ENCODE results near the gene NDRG2. TPM values are rescaled to one million over a fixed set of nuclear protein-coding genes. Genes with fewer than 3 reads are reported as not detected.

The NDRG2 gene
- total and polyA plus RNA-seq, 2 experiments from 2014 or later: 0.28 to 2.8 TPM

- TF ChIP-seq EZH2phosphoT487 (IDR thresholded peaks at IDR 0.05; ENCODE audit: insufficient read depth, low read depth) (no peak), EZH2 (IDR thresholded peaks at IDR 0.05; ENCODE audit: insufficient read depth, poor library complexity, severe bottlenecking) (no peak)
- Histone ChIP-seq H3K9me3 (ENCODE audit: low read depth) (no peaks in the 10 kb centered on the region), H3K4me1 (ENCODE audit: insufficient read depth) (peaks cover 29% of the 10 kb centered on the region), H3K9ac (peak overlapping the region; percentile 96), H3K79me2 (ENCODE audit: insufficient read depth) (peaks cover 12% of the 10 kb centered on the region), H3K4me3 (peak overlapping the region; percentile 87), H3K36me3 (ENCODE audit: low read depth) (no peaks in the 10 kb centered on the region), H3K9me2 (ENCODE audit: insufficient read depth) (no peaks in the 10 kb centered on the region), H3K27ac (peak overlapping the region; percentile 100; the same call in 1 of the 2 replicates), H4K20me1 (ENCODE audit: insufficient read depth) (no peaks in the 10 kb centered on the region), H3F3A (ENCODE audit: insufficient read depth) (peaks cover 30% of the 10 kb centered on the region), H3K27me3 (replicated peaks; ENCODE audit: insufficient read depth) (no peaks in the 10 kb centered on the region), H2AFZ (peak overlapping the region; percentile 81), H3K4me2 (ENCODE audit: unreplicated experiment) (peak overlapping the region; percentile 99)
- in situ Hi-C loops (cut with MboI): no loop called here
- DNase-seq: peak; percentile 83
- WGBS, 2 experiments (ENCODE audit: low coverage in 1 of 2, low lambda C conversion rate in 2 of 2, missing lambda C conversion rate in 2 of 2): 4 to 5% methylated on average over 43 to 45 of the region's 45 CpGs
These were observed 43.9 kb upstream of the NDRG2 start for GRCh38 chr14:21068521-21069387.

DNA sequence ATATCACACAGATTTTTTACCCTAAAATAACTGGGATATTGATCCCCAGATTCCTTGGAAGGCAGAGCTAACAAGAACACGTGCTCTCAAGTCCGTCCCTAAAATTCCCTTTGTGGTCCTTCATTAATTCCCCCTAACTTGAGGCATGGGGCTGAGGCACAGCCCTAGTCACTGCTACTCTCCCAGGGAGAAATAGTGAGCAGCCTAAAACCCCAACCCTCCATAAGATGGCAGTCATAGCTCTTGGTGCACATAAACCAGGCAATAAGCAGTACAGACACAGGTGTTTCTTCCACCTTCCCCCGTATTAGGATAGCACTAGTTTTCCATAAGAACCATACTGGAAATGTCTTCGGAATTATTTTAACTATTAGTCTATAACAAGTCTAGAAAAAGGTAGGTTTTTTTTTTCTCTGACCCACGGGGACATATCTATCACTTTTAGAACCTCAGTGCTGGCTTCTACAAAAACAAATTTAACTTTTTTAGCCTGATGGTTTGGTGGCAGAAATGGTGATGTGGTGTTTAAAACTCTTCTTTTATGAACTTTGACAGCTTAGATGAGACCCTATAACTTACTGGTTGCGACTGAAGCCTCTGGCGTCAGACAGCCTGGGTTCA, 42.1 kb upstream of the NDRG2 start:
- WGBS, 2 experiments (ENCODE audit: low coverage in 1 of 2, low lambda C conversion rate in 2 of 2, missing lambda C conversion rate in 2 of 2): 59 to 67% methylated on average over 7 of the region's 7 CpGs
- Histone ChIP-seq H2AFZ (no peak overlapping the region), H3F3A (ENCODE audit: insufficient read depth) (peaks cover 21% of the 10 kb centered on the region; the same call in 1 of the 2 replicates), H4K20me1 (ENCODE audit: insufficient read depth) (no peaks in the 10 kb centered on the region), H3K4me3 (no peak overlapping the region), H3K79me2 (ENCODE audit: insufficient read depth) (no peaks in the 10 kb centered on the region), H3K9me2 (ENCODE audit: insufficient read depth) (no peaks in the 10 kb centered on the region), H3K4me2 (ENCODE audit: unreplicated experiment) (no peak overlapping the region), H3K9ac (no peak overlapping the region), H3K27ac (no peak overlapping the region), H3K9me3 (ENCODE audit: low read depth) (no peaks in the 10 kb centered on the region), H3K36me3 (ENCODE audit: low read depth) (no peaks in the 10 kb centered on the region), H3K4me1 (ENCODE audit: insufficient read depth) (peaks cover 27% of the 10 kb centered on the region), H3K27me3 (replicated peaks; ENCODE audit: insufficient read depth) (no peaks in the 10 kb centered on the region)
- TF ChIP-seq EZH2phosphoT487 (IDR thresholded peaks at IDR 0.05; ENCODE audit: insufficient read depth, low read depth): no peak
- TF ChIP-seq EZH2 (IDR thresholded peaks at IDR 0.05; ENCODE audit: insufficient read depth, poor library complexity, severe bottlenecking): no peak
- peak; percentile 23 for DNase-seq
- in situ Hi-C loops (cut with MboI): no loop called here

DNA sequence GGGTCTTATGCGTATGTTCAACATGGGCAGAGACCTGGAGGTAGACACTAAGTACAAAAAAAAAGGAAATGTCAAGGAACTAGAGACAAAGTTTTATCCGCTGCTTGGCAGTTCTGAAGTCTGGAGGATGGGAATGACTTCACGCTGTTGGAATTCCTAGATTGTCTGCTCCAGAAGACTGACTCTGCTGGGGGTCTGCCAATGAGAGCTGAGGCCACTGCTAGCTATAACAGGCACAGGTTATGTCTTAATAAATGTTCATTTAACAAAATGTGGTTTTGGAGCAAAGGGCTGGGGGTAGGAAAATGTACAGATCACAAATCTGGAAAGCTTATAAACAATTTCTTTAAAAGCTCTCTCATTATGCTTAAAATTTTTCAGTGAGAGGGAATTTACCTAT, 38.6 kb upstream of the NDRG2 start:
- no peaks in the 10 kb centered on the region for H3K9me3 ChIP-seq (ENCODE audit: low read depth)
- no peaks in the 10 kb centered on the region for H3K79me2 ChIP-seq (ENCODE audit: insufficient read depth)
- no peak for TF ChIP-seq EZH2phosphoT487 (IDR thresholded peaks at IDR 0.05; ENCODE audit: insufficient read depth, low read depth)
- TF ChIP-seq EZH2 (IDR thresholded peaks at IDR 0.05; ENCODE audit: insufficient read depth, poor library complexity, severe bottlenecking): no peak
- no peaks in the 10 kb centered on the region for H4K20me1 ChIP-seq (ENCODE audit: insufficient read depth)
- peak overlapping the region; percentile 9 for H3K4me2 ChIP-seq (ENCODE audit: unreplicated experiment)
- H3K9ac ChIP-seq: no peak overlapping the region
- peak; percentile 86 for DNase-seq
- no peak overlapping the region for H3K27ac ChIP-seq
- peaks cover 10% of the 10 kb centered on the region; the same call in 1 of the 2 replicates for H3F3A ChIP-seq (ENCODE audit: insufficient read depth)
- no peaks in the 10 kb centered on the region for H3K36me3 ChIP-seq (ENCODE audit: low read depth)
- H2AFZ ChIP-seq: no peak overlapping the region
- peaks cover 23% of the 10 kb centered on the region for H3K4me1 ChIP-seq (ENCODE audit: insufficient read depth)
- H3K27me3 ChIP-seq (replicated peaks; ENCODE audit: insufficient read depth): no peaks in the 10 kb centered on the region
- in situ Hi-C loops (cut with MboI): no loop called here
- no peak overlapping the region for H3K4me3 ChIP-seq
- WGBS, 2 experiments (ENCODE audit: low coverage in 1 of 2, low lambda C conversion rate in 2 of 2, missing lambda C conversion rate in 2 of 2): 6 to 7% methylated on average over 3 of the region's 3 CpGs
- H3K9me2 ChIP-seq (ENCODE audit: insufficient read depth): no peaks in the 10 kb centered on the region

DNA sequence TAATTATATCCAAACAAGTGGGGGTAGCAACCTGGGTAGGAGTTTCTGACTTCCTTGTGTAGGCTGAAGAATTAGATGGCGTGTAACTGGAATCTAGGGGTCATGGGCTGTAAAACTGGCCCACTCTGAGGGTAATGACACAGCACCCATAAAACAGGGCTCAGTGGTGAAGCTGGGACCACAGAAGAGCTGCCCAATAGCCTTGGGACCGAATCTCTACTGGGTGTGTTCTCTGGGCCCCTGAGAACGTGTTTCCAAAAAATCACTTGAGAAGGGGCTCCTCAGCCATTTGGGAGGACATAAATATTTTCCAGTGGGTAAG, 36.4 kb upstream of the NDRG2 start:
- in situ Hi-C loops (cut with MboI): no loop called here
- peaks cover 10% of the 10 kb centered on the region; the same call in 1 of the 2 replicates for H3F3A ChIP-seq (ENCODE audit: insufficient read depth)
- TF ChIP-seq EZH2phosphoT487 (IDR thresholded peaks at IDR 0.05; ENCODE audit: insufficient read depth, low read depth) (no peak), EZH2 (IDR thresholded peaks at IDR 0.05; ENCODE audit: insufficient read depth, poor library complexity, severe bottlenecking) (no peak)

More for the DNA sequence above, 36.4 kb upstream of the NDRG2 start:
- H2AFZ ChIP-seq: no peak overlapping the region
- no peak overlapping the region for H3K4me2 ChIP-seq (ENCODE audit: unreplicated experiment)
- H3K4me1 ChIP-seq (ENCODE audit: insufficient read depth): peaks cover 26% of the 10 kb centered on the region
- no peaks in the 10 kb centered on the region for H3K9me3 ChIP-seq (ENCODE audit: low read depth)
- H3K36me3 ChIP-seq (ENCODE audit: low read depth): no peaks in the 10 kb centered on the region
- H3K4me3 ChIP-seq: no peak overlapping the region
- H3K9me2 ChIP-seq (ENCODE audit: insufficient read depth): no peaks in the 10 kb centered on the region
- no peaks in the 10 kb centered on the region for H3K79me2 ChIP-seq (ENCODE audit: insufficient read depth)
- 92 to 98% methylated on average over 3 of the region's 3 CpGs for WGBS, 2 experiments (ENCODE audit: low coverage in 1 of 2, low lambda C conversion rate in 2 of 2, missing lambda C conversion rate in 2 of 2)
- no peak overlapping the region for H3K27ac ChIP-seq
- DNase-seq: no peak
- no peaks in the 10 kb centered on the region for H4K20me1 ChIP-seq (ENCODE audit: insufficient read depth)
- no peaks in the 10 kb centered on the region for H3K27me3 ChIP-seq (replicated peaks; ENCODE audit: insufficient read depth)
- no peak overlapping the region for H3K9ac ChIP-seq
